GM10847 (cell line): ENCODE measurements around the gene CFAP47.

ENCODE experiments used
- POLR2A ChIP-seq: IDR thresholded peaks from 2 replicates; pipeline ENCODE4 v1.6.1; 2011; ENCODE audit not compliant: insufficient read length; ENCODE audit errors: extremely low read depth

CFAP47 gene, protein sequence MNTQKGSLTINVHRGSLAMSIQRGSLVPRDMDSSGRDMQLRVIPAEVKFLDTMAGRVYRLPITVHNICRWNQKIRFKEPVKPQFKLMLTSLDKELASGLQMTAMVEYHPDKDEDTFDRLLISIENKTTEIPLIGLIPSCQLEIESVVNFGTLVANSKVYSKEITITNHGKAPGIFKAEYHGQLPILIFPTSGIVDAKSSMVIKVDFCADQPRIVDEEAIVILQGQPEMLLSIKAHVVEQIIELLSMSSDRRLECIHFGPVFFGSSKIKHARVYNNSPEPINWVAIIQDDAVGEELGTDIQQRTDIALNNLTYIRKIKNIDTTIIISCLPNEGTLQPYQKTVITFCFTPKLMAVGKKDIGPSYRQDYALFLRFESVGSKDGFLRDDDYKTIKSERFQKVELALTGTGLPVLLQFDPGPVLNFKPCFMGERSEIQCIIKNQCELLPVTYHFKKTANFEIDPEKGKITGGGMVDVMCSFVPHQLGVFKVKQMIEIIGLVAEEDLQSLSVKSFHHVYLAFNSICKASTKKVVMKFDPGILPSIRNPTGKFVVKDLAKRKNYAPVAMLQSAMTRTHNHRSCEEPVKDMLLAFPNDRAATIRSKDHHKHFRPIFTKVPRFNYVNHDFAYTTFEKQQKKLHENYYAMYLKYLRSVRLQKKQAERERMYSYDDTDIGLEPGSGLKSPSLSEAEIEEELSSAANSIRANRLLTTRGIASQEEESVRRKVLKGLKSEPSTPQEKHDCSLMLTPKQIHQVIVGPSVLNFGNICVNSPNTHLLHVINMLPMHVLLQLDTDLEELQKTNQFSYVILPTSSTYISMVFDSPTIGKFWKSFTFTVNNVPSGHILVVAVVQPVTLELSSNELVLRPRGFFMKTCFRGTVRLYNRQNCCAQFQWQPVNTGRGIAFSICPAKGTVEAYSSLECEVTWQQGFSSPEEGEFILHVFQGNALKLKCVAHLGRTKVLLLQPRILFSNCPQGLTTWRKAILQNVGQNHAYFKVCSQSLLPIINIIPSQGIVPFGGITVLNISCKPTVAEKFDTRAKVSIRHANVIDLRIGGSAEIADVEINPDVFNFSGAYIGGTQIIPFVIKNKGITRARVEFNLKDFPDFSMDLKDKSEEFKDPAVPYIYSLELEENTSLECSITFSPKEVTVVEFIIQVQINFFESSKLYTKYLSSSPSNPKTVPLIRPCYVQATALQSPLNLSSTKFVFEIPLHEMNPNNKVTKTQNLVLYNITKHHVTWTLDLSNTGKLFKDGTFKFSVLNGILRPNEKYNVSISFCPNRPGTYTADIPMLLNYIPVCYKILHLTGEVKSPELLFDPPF (N-terminal part only)

DNA sequence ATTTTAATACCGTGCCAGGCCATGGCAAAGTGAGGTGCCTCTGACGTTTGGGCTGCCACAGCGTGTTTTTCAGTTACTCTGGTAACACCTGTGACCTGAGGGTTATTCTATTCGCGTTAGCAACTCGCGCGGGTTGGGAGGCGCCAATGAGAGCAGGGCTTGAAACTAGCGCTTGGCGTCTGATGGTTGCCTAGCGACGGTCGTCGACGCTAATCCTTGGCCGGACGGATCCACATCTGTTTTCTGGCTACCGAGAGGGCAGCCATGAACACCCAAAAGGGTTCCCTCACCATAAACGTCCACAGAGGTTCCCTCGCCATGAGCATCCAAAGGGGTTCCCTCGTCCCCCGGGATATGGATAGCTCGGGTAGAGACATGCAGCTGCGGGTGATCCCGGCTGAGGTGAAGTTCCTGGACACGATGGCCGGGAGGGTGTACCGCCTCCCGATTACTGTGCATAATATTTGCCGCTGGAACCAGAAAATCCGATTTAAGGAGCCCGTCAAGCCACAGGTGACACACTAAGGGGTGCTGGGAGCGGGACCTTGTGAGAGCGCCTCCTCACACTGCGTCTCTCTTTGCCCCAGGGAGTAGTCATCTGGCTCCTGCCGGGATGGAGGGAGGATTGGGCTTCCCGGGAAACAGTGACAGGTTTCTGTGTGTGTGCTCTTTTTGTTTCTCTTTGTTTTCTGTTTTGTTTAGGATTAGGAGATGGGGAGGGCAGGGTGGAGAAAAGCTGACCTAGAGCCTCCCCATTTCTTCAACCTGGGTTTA lies at the start of gene CFAP47:
Gene CFAP47, plus strand, starts transcription at position 199 of the 774 bp plus-strand sequence. Its CDS starts 66 bp downstream, at position 265.
- no peak for TF ChIP-seq POLR2A

DNA sequence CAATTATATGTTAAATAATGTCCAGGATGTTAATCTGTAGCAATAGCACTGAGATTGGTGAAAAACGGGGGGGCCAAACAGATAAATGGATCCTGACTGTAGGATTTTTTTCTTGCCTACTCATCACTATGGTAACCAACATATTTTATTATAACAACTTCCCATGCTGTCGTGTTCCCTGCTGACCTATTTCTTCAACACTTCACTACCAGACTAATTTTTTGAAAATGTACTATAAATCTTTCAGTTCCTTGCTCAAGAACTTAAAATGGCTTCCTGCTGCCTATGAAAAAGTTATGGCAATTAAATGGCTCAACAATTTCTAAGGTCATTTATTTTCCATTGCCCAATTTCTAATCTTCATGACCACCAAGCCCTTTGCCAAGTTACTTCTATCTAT lies 38.9 kb upstream of the CFAP47 start:
- TF ChIP-seq POLR2A, result no peak

DNA sequence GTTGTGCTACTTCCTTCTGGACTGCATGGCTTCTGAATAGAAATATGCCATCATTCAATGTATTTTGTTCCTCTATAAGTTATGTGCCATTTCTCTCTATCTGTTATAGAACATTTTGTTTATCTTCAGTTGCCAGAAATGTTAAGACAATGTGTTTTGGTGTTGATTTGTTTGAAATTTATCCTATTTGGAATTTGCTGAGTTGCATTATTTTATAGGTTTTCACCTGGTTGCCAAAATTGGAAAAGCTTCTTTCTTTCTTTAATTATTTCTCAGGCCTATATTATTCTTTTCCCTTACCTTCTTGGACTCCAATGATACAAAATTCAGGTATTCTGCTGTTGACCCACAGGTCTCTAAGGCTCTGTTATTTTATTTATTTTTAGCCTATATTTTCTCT lies 33.4 kb upstream of the CFAP47 start:
- no peak for TF ChIP-seq POLR2A

DNA sequence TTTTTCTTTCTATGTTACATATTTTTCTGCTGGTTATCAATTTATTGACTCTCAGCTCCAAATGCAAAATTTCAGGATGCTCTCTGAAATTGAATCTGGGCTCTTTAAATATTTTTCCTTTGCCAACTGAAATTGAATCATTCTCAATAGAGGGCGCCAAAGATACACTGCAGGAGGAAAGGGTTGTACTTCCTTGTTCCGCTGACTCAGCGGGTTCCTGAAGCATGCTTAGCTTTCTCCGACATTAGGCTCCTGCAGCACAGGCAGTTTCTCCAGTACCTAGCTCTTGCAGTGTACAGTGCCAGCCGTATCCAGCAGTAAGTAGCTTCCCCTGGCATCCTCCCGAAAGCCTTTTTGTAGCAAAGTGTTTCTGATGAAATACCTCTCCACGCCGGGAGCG lies 28.8 kb upstream of the CFAP47 start:
- TF ChIP-seq POLR2A, result no peak

DNA sequence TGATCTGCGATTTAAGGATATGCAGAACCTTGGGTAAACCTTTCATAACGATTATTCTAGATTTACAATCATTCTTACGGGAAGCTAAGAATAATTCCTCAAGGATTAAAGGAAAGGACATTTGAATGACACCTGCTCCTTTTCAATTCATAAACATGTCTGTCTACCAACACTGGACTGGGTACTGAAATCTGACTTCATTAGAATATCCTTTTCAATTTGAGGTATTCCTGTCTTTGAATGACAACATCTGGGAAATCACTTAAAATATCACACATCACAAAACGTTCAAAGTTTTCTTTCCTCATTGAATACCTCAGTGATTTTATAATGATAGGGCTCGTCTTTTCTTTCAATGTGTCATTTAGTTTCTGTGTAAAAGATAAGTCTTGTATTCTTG lies 87.7 kb downstream of the CFAP47 start:
- TF ChIP-seq POLR2A, result no peak

DNA sequence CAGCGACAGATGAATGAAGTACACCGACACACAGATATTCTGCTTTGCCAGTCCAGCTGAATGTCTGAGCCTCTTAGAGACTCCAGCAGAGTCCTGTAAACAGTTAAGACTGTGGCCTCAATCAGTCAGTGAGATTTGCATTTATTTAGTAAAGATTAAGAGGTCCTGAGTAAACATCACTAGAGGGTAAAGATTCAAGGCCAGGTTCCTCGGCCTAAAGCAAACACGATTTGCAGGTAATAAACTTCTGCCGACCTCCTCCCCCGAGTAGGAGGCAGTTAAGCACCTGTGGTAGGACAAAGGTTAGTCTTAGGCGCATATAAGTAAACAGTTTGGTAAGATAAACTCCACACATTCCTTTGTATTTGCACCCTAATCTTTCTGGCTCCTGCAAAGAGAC lies 99.6 kb downstream of the CFAP47 start:
- no peak for TF ChIP-seq POLR2A

DNA sequence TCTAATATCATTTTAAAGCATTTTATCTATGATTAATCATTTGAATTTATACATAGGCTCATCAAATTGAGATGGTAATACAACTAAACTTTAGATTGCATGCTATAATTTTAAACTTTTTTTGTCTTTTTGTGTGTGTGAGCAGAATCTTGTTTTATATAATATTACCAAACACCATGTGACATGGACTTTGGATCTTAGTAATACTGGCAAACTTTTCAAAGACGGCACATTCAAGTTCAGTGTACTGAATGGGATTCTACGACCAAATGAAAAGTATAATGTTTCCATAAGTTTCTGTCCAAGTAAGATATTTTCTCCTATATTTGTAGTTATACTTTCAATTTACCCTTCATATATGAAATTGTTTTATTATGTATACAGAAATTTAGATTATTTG lies 116.0 kb downstream of the CFAP47 start:
- TF ChIP-seq POLR2A, result no peak

DNA sequence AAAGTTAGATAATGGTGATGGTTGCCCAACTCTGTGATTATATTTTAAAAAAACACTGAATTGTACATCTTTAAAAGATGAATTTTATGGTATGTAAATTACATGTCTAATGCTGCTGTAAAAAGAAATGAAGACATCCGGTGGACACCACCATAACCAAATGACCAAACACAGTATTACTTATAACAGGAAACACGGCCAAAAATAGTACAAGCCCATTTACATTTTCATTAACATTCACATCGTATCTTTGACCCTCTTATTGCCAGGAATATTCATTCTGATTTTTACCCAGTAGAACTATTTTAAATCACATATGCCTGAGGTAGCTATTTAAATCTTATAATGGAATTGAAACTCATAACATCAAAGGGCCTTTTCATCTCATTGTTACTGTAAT lies 143.2 kb downstream of the CFAP47 start:
- TF ChIP-seq POLR2A, result no peak

DNA sequence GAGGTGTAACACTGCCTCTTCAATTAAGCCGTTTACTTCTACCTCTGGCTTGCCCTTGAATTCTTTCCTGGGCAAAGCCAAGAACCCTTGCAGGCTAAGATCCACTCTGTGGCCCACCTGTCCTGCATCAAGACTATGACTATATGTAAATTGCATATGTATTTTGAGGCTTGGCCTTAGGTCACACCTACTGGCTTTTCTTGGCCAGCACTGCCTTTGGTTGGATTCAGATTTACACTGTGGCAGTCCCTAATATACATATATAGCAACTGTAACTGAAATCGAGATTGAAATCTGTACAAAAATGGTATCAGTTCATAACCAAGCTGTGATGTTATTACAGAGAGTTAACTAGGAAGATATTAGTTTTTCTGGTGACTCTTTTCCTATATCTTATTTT lies 151.5 kb downstream of the CFAP47 start:
- no peak for TF ChIP-seq POLR2A

DNA sequence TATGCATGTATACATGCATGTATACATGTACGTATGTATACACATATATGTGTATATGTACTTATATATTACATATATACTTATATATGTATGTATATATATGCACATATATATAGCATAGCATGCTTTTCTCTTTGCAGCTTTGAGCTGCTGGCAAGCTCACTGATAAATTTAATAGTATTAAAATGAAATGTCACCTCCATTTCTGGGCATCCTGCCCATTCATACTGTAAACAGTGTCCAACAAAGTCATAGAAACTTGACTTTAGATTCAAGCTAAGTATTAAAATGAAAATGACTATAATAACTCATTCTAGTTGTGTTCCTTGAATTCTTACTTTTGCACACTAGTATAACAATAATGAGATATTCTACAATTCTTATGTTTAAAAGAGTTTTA lies 163.7 kb downstream of the CFAP47 start:
- TF ChIP-seq POLR2A, result no peak

DNA sequence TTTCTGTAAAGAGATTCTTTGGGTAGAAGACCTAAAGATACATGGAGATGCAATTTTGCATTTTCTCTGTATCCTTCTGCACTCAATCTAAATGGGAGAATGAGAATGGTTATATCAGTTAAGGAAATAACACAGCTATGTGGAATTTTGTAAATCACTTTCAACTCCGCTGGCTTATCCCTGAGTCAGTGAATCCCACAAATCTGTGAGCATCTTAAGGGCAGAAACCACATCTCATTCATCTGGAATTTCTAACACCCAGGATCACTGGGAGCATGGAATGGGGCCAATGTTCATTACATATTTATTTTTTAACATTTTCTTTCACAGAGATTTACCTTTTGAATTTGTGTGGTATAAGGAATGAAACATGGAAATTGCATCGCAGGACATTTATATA lies 167.8 kb downstream of the CFAP47 start:
- TF ChIP-seq POLR2A, result no peak

DNA sequence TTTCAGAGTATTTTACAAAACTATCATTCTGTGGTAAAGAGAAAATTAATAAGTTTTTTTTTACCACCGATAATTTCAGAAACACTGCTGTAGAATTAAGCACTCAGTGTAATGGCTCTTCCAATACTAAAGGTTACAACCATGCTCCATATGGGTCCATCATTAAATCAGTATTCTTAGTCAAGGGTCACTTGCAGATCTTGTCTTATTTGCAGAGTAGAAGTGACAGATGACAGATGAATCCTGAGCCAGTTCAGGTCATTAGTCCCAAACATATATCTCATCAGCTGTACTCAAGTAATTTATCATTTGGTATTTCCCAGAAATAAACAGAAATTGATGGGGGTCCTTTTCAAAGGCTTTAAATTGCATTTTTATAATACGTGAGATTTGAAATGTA lies 182.9 kb downstream of the CFAP47 start:
- TF ChIP-seq POLR2A, result no peak

DNA sequence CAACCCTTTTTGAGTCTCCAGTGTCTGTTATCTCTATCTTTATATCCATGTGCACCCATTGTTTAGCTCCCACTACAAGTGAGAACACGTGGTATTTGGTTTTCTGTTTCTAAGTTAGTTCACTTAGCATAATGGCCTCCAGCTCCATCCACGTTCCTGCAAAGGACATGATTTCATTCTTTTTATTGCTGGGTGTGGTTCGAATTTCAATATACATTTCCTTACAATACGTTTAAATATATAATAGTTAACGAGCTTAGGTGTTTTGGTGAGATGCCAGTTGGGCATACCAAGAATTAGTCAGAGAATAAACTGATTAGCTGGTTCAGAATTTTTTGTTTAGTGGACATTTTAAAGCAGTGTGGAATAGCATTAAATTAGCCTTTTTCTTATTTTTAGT lies 196.7 kb downstream of the CFAP47 start:
- no peak for TF ChIP-seq POLR2A

DNA sequence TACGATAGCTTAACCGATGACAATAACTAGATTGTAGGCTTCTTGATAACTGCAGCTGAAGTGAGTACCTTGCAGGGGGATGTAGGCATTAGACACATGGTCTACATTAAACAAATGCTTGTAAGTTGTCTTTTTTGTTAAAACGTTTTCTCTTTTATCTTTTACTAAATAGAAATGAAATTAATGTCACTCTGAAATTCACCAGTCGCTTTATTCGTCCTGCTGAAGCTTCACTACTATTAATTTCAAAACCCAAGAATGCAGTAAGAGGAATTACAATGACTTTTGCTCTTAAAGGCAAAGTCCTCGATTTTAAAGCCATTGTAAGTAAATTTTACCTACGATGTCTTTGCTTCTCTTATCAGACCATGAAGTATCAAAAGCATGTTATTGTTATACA lies 239.7 kb downstream of the CFAP47 start:
- no peak for TF ChIP-seq POLR2A

DNA sequence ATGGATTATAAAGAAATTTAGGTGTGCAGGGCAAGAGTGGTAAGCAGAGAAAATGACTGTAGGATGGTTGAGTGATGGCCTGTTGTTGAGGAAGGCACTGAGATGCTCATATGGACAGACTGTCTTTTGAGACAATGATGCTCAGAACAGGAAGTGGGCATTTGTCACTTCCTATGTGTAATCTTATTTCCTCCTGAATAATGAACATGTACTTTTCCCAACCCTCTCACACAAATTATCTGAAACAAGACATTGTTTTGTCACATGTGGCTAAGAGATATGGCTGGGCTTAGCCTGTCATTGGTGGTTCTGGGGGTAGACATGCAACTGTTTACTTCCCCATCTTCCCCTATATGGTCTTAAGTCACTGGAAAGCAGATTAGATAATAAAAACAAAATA lies 240.5 kb downstream of the CFAP47 start:
- no peak for TF ChIP-seq POLR2A

DNA sequence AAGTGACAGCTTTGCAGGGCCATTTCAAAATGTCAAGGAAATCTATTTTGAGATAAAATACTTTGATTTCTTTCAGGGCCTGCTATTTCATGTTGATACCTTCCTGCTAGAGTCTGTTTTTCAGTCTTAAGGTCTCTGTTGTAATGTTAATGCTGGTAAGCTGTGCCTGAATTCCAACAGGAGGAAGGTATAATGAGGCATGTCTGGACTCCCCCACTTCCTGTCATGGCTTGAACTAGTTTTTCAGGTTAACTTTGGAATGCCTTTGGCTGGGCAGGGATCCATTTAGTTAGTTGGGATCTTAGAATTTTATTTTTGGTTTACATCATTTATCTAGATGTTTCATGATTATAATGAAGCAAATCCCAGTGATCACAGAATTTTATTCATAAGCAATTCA lies 279.0 kb downstream of the CFAP47 start:
- no peak for TF ChIP-seq POLR2A
